Fibroblast of skin of back (primary cell): Measurements from ENCODE around the gene TSSK2.
"Not testable (repeated sequence)": the region's sequence is repeated elsewhere in the genome, so short reads cannot be mapped to it uniquely, and the experiment has no call there.

Source experiments
- DNase-seq: peaks from one replicate; pipeline ENCODE4 v3.0.0-alpha.2; 2013

Gene TSSK2

DNA sequence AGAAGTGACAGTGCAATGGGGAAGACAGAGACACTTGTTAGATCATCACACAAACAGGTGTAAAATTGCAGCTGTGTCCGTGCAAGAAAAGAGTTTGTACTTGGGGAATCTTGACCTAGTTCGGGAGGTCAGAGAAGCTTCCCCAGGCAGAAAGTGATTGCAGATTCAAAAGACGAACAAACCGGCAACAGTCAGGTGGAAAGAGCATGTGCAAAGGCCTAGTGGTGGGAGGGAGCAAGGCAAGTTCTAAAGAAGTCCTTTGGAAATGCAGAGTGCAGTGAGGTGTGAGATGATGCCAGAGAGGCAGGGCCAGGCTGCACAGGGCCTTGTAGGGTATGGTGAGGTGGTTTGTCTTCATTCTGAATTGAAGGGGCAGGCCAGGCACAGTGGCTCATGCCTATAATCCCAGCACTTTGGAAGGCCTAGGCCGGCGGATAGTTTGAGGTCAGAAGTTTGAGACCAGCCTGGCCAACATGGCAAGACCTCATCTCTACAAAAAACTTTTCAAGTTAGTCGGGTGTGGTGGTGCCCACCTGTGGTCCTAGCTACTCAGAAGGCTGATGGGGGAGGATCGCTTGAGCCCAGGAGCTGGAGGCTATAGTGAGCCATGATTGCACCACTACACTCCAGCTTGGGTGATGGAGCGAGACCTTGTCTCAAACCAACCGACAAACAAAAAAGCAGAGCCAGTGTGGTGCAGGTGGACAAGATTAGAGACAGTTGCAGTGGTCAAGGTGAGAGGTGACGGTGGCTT is 15.3 kb downstream of the TSSK2 start:
- DNase-seq: no peak

DNA sequence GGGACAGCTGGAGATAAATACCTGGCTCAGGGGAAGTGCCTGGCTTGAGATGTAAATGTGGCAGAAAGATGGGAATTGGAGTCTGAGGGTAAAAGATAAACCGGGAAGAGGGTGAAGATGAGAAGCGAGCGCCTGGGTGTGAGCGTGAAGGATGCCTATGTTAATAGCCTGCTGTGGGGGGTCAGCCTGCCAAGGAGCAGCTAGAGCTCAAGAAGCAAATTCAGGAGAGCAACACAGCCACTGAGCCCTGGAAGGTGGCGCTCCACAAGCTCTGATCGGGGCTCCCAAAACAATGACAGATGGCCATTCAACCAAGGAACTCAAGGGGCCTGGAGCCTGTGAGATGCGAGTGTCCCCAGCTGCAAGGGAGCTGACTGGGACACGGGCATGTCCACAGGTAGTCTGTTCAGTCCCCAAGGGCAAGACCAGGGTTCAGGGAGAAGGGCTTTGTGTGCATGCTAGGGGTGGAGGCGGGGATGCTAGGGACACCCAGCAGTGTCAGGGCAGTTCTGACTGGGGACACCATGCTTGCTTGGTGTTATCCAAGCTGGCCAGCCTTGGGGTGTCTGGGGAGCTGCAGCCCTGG is 16.2 kb downstream of the TSSK2 start:
- DNase-seq: no peak

DNA sequence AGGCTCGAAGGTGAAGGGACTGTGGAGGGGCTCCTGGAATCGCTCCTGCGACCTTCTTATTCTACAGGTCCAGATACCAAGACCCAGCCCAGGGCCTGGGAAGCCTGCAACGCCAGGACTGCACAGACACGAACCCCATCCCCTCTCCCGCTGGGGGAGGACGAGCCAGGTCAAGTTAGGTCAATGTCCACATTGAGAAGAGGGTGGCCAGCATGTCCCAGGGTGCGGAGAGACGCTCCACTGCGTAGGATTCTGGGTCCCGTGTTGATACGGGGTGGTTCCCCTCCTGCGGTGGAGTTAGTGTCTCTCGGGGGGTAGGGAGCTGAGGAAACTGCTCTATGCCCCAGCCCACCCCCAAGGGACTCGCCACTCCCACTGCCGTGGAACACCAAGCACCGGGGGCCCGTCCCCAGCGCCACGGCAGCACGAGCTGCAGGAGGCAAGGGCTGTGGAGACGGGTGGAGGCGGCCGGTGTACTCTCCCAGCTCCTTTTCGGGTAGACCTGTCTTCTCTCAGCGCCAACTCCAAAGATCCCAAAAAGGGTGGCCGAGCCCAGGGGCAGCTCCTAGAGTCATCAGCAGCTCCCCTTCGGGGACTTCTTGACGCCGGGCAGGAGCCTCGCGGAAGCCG is 17.4 kb downstream of the TSSK2 start:
- no peak for DNase-seq

DNA sequence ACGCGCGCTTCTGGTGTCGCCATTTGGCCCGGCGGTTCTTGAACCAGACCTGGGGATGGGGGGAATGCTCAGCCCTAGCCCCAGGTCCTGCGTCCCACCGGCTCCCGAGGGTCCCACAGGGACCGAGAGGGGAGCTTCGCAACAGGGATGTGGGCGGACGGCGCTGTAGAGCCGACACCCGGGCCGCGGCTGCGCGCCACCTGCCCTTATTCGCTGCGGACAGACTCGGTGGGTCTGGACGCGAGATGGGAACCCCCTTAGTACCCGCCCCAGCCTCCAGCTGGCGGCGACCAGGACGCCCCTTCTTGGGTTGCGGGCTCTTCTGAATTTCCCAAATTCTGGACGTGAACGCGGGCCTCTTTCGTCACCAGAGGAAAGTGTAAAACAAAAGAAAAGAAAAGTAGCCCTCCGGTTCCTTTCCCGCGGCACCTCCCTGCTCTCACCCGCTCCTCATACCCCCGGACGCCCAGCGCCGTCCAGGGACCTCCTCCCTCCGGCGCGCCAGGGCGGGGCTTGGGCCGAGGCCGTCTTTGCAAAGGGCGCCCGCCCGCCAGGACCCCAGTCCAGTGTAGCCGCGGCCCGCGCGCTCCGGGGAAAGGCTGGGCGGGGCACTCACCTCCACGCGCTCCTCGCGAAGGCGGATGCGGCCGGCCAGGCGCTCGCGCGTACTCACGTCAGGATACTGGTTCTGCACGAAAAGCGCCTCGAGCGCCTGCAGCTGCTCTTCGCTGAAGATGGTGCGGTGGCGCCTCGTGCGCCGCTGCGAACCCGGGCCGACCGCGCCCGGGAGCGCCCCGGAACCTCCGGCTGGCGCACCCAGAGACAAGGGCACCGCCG is 18.2 kb downstream of the TSSK2 start:
- no peak for DNase-seq

DNA sequence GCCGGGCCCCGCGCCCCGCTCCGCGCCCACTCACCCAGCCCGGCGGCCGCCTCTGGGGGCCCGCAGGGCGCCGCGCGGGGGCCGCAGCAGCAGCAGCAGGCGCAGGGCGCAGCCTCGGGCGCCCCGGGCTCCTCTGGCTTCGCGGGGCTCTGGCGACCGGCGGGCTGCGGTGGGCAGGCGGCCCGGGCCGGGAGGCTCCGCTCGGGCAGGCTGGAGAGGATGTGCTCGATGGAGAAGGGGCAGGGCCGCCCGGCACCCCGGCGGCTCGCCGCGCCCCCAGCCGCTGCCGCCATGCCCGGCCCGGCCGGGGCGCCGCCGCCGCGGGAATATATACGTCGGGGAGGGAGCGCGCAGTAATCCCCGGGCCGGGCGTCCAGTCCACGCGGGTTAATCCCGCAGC is 18.9 kb downstream of the TSSK2 start, which contains the start of gene GSC2:
GSC2 (minus strand) TSS at position 302 of the 400 bp plus-strand sequence; CDS start at position 293, 9 bp downstream.
- no peak for DNase-seq

DNA sequence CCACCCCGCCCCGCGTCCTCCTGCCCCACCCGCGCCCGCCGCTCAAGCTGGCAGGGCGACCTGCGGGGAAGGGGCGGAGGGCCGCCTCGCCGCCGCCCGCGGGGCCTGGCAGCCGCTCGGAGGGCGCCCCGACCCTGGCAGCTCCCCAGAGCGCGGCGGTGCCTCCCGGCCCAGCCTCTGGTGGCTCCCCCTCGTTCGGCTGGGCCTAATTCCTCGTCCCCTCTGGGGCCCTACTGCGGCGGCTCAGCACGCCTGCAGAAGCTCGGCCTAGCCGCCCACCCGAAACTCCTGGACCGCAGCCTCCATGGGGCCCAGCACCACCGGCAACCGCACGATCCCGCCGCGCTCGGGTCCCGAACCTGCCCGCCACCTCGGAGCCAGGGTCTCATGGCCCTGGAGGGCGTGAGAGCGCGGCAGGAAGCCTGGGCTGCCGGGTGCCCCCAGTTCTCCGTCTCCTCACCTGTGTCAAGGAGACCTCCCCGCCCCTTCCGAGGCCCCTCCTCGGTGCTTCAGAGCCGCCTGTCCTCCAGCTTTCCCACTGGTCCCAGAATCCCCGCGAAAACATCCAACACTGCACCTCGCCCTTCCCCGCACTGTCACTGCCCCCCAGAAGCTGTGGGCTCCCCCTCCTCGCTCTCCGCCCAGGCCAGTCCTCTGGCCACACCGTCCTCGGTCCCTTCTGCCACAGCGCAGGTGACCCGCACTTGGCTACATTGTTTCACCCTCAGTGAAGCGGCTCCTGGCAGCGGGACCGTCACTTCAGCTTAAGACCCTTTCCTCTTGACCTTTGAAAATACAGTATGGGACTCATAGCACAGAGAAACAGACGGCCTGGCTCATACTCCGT is 19.6 kb downstream of the TSSK2 start:
- DNase-seq: no peak

DNA sequence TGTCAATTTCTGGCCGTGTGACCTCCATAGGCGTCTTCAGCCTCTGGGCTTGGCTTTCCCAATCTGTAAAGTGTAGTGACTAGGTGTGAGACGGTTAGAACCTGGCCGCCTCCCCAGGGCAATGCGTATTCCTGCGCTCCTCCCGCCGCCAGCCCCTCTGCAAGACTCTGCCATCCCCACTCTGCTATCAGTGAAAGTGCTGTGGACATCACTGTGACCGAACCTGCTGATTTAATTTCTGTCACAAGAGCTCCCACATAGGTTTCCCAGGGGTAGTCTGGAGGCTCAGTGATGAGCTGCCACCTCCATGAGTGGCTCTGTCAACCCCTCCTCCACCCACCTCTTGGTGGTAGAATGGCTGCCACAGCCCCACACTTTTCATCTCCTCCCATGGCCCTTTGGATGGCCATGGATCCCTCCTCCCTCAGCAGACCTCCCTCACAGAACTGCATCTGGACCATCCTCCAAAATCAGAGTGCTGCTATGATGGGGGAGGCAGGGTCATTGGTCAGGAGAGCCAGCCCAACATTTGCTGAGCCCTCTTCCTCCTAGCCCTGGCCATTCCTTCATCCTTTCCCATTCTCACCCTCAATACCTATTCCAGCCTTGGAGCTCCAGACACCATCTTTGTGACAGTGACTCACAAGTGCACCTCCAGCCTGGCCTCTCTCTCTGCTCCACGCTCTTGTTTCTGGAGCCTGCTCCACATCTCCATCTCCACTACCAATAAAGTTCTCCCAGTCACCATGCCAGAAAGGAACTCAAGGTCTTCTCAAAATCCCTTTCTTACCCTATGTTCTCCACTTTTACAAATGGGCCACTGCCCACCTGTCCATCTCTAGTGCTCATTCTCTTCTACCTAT is 20.5 kb downstream of the TSSK2 start:
- DNase-seq: no peak

DNA sequence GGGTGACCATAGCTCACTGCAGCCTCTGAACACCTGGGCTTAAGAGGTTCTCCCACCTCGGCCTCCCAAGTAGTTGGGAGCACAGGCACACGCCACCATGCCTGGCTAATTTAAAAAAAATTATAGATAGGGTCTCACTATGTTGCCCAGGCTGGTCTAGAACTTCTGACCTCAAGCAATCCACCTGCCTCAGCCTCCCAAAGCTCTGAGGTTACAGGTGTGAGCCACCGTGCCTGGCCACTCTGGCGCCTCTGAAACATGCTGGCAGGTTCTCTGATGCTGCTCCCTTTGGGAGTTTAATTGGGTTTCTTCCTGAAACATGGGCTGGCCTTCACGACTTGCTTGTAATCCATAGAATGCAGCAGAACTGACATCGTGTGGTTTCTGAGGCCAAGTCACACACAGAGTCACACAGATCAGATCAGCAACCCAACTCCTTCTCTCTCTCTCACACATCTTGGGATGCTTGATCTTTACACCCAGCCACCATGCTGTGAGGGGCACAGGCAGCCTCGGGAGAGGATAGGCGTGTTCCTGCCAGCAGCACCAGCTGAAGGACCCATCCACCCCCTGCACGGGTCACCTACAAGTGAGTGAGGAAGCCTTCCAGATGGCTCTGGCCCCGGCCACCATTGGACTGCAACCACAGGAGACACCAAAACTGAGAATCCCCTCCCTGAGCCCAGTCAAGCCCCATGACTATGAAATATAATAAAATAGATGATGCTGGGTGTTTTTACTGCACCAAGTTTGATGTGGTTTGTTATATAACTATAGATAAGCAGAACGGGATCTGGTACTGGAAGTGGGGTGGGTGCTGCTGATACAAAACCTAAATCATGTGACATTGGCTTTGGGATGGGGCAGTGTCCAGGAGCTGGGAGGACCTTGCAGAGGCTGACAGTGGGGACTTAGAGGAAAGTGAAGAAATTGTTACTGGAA is 22.1 kb downstream of the TSSK2 start:
- DNase-seq: no peak

DNA sequence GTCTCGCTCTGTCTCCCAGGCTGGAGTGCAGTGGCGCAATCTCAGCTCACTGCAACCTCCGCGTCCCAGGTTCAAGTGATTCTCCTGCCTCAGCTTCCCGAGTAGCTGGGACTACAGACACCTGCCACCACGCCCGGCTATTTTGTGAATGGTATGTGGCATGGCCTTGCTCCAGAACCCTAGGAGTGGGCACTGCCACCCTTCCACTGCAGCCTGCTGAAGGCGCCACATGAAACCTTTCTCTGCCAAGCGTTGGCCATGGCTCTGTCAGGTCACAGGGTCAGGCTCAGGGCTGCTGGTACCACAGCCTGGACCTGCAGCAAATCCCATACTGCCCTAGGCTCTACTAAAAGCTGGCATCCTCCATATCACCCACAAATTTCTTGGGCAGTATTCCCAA is 25.0 kb downstream of the TSSK2 start:
- not testable (repeated sequence) for DNase-seq

DNA sequence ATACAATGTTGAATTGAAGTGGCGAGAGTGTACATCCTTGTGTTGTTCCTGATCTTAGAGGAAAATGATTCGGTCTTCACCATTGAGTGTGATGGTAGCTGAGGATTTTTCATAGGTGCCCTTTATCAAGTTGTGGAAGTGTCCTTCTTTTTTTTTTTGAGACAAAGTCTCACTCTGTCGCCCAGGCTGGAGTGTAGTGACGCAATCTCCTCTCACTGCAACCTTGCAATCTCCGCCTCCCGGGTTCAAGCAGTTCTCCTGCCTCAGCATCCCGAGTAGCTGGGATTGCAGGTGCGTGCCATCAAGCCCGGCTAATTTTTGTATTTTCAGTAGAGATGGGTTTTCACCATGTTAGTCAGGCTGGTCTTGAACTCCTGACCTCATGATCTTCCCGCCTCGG is 27.5 kb downstream of the TSSK2 start:
- not testable (repeated sequence) for DNase-seq

DNA sequence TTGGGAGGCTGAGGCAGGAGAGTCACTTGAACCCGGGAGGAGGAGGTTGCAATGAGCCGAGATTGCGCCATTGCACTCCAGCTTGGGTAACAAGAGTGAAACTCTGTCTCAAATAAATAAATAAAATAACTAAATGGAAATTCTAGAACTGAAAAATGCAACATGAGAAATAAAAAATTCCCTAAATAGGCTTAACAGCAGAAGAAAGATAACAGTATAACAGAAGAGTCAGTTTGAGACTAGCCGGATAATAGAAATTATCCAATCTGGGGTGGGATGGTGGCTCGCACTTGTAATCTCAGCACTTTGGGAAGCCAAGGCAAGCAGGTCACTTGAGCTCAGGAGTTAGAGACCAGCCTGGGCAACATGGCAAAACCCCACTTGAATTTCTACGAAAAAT is 33.3 kb downstream of the TSSK2 start:
- no peak for DNase-seq

DNA sequence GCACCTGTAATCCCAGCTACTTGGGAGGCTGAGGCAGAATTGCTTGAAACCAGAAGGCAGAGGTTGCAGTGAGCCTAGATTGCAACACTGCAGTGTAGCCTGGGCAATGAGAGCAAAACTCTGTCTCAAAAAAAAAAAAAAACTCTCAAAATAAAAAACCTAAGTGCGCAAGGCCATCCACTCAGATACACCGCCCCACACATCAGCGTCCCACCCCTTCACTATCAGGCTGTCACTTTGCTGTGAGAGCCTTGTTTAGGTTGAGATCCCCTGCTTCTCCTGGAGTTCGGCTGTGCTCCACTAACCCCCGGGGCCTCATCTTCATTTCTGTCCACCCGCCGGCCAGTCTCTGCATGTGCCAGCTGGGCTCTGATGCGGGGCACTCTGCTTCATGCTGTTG is 35.3 kb downstream of the TSSK2 start:
- DNase-seq: no peak

DNA sequence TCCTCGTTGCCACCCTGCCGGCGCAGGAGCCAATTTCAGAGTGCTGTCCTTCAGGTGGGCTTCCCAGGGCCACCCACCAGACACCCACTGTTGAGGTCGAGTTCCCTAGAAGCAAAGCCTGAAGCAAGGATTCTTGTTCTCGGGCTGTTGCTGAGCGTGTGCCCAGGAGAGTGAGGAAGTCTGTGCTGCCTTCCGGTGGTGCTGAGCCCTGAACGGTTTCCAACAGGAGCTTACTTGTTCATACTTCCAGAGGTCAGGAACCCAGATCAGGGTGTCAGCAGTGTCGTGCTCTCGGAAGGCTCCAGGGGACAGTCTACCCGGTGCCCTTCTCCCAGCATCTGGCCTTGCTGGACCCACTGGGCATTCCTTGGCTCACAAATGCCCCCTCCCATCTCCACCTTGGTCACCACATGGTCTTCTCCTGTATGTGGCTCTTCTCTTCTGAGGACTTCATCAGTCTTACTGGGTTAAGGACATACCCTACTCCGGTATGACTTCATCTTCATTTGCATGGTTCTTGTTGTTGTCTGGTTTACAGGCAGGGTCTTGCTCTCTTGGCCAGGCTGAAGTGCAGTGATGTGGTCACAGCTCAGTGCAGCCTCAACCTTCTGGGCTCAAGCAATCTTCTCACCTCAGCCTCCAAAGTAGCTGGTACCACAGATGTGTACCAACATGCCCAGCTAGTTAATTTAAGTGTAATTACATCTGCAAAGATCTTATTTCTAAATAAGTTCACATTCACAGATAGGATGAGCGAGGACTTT is 36.2 kb downstream of the TSSK2 start:
- DNase-seq: no peak

DNA sequence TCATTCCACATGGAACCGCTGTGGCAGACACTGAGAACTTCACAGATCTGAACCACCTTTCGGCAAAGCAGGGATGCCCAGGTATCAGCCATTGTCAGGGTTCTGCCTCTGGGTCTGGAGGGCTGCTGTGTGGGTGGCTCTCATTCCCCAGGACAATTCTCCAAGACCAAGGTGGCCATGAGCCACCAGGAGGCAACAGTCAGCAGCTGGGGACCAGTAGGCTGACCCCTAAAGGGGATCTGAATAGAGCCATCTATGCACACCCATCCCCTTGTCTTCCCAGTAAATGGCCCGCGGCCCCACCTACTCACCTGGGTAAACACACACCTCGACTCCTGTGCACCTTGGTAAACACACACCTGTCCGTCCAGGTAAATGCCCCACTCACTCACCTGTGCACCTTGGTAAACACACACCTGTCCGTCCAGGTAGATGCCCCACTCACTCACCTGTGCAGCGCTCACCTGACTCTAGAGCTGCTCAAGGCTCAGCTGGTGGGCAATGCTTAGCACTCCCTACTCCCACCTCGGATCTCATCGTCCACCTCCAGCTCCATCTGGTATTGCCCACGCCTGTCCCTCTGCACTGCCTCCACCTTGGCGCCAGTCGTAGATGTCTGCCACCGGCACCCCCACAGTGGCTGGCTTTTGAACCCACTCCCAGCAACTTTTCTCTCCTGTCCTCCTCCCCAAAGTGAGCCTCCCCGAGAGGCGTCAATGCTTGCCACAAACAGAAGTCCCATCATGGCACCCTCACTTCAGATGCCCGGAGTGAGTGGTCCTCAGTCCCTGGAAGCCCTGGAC is 37.2 kb downstream of the TSSK2 start:
- DNase-seq: no peak

DNA sequence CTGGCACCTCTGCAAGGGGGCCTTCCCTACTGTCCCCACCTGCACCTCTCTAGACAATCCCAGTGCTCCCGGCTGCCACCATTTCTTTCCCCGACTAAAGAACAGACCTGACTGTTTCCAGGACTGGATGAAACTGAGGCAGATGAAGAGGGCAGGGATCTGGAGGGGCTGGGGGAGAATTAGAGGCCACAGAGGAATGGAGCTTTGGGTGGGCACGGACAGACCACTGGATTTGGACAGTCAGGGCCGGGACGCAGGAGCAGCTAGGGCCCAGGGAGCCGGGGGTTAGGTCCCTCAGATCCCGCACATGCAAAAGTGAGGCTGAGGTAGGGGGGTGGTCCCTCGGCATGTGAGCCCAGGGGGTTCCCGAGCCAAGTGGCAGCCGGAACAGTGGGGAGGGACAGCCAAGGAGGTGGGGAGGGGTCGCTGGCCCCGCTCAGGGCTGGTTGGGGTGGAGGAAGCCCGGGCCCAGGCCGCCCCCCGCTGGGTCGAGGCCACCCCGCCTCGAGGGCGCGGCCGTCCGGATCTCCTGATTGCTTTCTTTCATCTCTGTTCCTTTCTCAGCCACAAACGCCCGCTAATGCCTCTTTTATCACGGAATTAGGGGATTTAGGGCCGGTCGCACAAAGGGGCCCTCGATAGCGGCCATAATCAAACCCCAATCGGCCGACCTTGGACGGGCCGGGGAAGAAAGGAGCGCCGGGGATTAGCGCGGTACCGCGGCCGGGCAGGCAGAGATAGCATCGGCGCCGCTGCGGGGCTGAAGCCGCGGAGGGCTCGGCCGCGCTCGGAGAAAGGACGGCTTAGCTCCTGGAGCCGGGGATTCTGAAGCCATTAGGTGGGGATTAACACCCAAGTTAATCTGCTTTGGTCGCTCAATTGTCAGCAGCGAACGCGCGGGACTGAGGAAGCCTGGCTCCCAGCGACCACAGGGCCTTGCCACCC is 38.2 kb downstream of the TSSK2 start:
- DNase-seq: no peak

DNA sequence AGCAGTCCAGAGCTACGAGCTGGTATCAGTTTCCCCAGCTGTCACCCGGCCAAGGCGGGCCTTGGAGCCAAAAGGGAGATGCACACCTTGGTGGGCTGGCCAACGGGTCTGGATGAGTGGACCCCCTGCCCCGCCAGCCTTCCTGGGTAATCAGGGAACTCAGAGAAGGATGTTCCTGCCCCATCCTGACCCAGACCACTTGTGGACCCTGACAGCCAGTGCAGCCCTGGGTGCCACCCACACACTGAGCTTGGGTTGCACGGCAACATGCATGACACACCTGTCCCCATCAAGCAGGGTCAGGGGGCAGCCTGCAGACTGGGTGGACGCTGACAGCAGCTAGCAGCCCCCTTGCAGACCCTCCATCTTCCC is 38.8 kb downstream of the TSSK2 start:
- no peak for DNase-seq
